Keratinocyte (primary cell): Measurements from ENCODE around the gene PPP1R3F. TPM values are rescaled to one million over a fixed set of nuclear protein-coding genes. Genes with fewer than 3 reads are reported as not detected.
A peak's percentile ranks its signal among the peaks of the same experiment; 100 is the strongest.

Experiments
- DNase-seq: peaks from one replicate; pipeline ENCODE4 v3.0.0-alpha.2; 2011; ENCODE audit warnings: low read depth, missing footprints, low spot score
- FAIRE-seq: peaks from 2 replicates; lab custom pipeline; 2011; peaks lifted over from hg19 to GRCh38; lab: Jason Lieb, UNC
- H2AFZ ChIP-seq: 2 replicates; pipeline ENCODE4 v1.6.0; 2012; ENCODE audit warnings: low read length, control low read depth, inconsistent platforms; ENCODE audit not compliant: control insufficient read depth
- H3K27ac ChIP-seq: 2 replicates; pipeline ENCODE4 v1.5.1; 2011; ENCODE audit warnings: low read length; ENCODE audit not compliant: control insufficient read depth, insufficient read depth
- H3K27me3 ChIP-seq: 3 replicates; pipeline ENCODE4 v1.6.0; 2011; ENCODE audit warnings: low read length; ENCODE audit not compliant: control insufficient read depth, insufficient read depth; ENCODE audit errors: extremely low read depth
- H3K36me3 ChIP-seq, 2 experiments: 2 replicates in 1 of 2; 3 replicates in 1 of 2; pipeline ENCODE4 v1.5.1; 2011; ENCODE audit warnings: low read length in 2 of 2, mild to moderate bottlenecking in 1 of 2; ENCODE audit not compliant: control insufficient read depth in 2 of 2, insufficient read depth in 2 of 2; ENCODE audit errors: extremely low read depth in 1 of 2
- H3K4me1 ChIP-seq: 3 replicates; pipeline ENCODE4 v1.5.1; 2011; ENCODE audit warnings: low read length; ENCODE audit not compliant: control insufficient read depth, insufficient read depth; ENCODE audit errors: extremely low read depth
- H3K4me2 ChIP-seq: 3 replicates; pipeline ENCODE4 v1.6.0; 2011; ENCODE audit warnings: low read depth, low read length; ENCODE audit not compliant: control insufficient read depth, insufficient read depth; ENCODE audit errors: extremely low read depth
- H3K4me3 ChIP-seq, 3 experiments: fragments of 200-600 bp in 1 of 3; sonication (generic) in 1 of 3; 2 replicates in 2 of 3; 3 replicates in 1 of 3; pipeline ENCODE4 v1.5.1; 2011 to 2016; ENCODE audit warnings: low read length in 3 of 3, mild to moderate bottlenecking in 3 of 3, control low read depth in 2 of 3, inconsistent platforms in 1 of 3, low read depth in 1 of 3, mixed read lengths in 1 of 3, mixed run types in 1 of 3, moderate library complexity in 1 of 3; ENCODE audit not compliant: control insufficient read depth in 2 of 3, insufficient read depth in 2 of 3; ENCODE audit errors: extremely low read depth in 1 of 3
- H3K79me2 ChIP-seq: 2 replicates; pipeline ENCODE4 v1.6.0; 2012; ENCODE audit warnings: low read length; ENCODE audit not compliant: control insufficient read depth, insufficient read depth
- H3K9ac ChIP-seq: 3 replicates; pipeline ENCODE4 v1.6.0; 2011; ENCODE audit warnings: low read length; ENCODE audit not compliant: control insufficient read depth, insufficient read depth; ENCODE audit errors: extremely low read depth
- H3K9me1 ChIP-seq: 3 replicates; pipeline ENCODE4 v1.6.0; 2011; ENCODE audit warnings: low read length; ENCODE audit not compliant: control insufficient read depth, insufficient read depth; ENCODE audit errors: extremely low read depth
- H3K9me3 ChIP-seq: 2 replicates; pipeline ENCODE4 v1.5.1; 2012; ENCODE audit warnings: low read depth, low read length; ENCODE audit not compliant: control insufficient read depth
- H4K20me1 ChIP-seq: 3 replicates; pipeline ENCODE4 v1.6.0; 2011; ENCODE audit warnings: low read length; ENCODE audit not compliant: control insufficient read depth, insufficient read depth; ENCODE audit errors: extremely low read depth
- EZH2 ChIP-seq: IDR thresholded peaks from one replicate; pipeline ENCODE4 v1.6.1; 2012; ENCODE audit warnings: inconsistent platforms, mild to moderate bottlenecking, low read length, moderate library complexity
- dilution Hi-C: fragments of 300-500 bp; cut with MboI; formaldehyde crosslinking; loops from one replicate; pipeline ENCODE4 v1.7.0; 2020; ENCODE audit warnings: low sequenced_read_pairs; ENCODE audit not compliant: extremely low pct_ligation_motif_present
- polyA plus RNA-seq, 5 experiments: library from polyadenylated mRNA; depleted of rRNA in 3 of 5; stranded (reverse) in 3 of 5; stranded (forward) in 1 of 5; unstranded in 1 of 5; fragments of >200 nt; gene quantifications; 1 replicate in 1 of 5; 2 replicates in 3 of 5; 3 replicates in 1 of 5; pipeline versions ENCODE4 v1.2.1 to v1.2.3, GENCODE V29; 2011 to 2012; ENCODE audit warnings: missing spikeins in 2 of 5, low read depth in 1 of 5, low replicate concordance in 1 of 5
- TF ChIP-seq, protein P1 (sequence below), 3 experiments: IDR thresholded peaks in 1 of 3; conservative IDR thresholded peaks in 1 of 3; optimal IDR thresholded peaks in 1 of 3; 2 replicates in 2 of 3; 3 replicates in 1 of 3; pipeline versions ENCODE3 to v1.5.1; 2011; ENCODE audit warnings: low read length in 3 of 3, mild to moderate bottlenecking in 3 of 3, moderate library complexity in 2 of 3, control low read depth in 1 of 3, inconsistent platforms in 1 of 3; ENCODE audit not compliant: insufficient read depth in 2 of 3; ENCODE audit errors: extremely low read depth in 1 of 3

The PPP1R3F gene
- polyA plus RNA-seq, 1 donor (not counting 4 experiments of a cell fraction or from before 2014, with no cell fraction given), result 0.29 TPM

DNA sequence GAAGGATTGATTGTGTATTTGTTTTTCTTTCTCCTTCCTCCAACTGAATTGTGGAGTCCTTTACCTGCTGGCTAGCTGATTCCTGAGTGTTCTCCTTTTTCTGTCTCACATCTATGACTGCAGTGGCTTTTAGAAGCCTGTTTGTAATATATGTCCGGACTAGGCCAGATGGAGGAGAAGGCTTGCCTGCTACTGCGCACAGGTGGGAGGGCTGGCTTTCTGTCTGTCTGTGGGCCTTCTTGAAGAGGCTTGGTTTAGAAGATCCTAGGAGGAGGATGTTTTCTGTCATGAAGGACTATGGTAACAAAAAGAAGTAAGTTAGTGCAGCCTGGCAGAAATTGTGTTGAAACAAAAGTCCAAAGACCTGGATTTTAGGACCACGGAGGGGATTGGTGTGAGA lies 8.5 kb downstream of the PPP1R3F start:
- TF ChIP-seq, protein P1, sequence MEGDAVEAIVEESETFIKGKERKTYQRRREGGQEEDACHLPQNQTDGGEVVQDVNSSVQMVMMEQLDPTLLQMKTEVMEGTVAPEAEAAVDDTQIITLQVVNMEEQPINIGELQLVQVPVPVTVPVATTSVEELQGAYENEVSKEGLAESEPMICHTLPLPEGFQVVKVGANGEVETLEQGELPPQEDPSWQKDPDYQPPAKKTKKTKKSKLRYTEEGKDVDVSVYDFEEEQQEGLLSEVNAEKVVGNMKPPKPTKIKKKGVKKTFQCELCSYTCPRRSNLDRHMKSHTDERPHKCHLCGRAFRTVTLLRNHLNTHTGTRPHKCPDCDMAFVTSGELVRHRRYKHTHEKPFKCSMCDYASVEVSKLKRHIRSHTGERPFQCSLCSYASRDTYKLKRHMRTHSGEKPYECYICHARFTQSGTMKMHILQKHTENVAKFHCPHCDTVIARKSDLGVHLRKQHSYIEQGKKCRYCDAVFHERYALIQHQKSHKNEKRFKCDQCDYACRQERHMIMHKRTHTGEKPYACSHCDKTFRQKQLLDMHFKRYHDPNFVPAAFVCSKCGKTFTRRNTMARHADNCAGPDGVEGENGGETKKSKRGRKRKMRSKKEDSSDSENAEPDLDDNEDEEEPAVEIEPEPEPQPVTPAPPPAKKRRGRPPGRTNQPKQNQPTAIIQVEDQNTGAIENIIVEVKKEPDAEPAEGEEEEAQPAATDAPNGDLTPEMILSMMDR (optimal IDR thresholded peaks at IDR 0.05 in 1 of 3, IDR thresholded peaks at IDR 0.05 in 1 of 3, conservative IDR thresholded peaks at IDR 0.05 in 1 of 3; ENCODE audit: extremely low read depth in 1 of 3, insufficient read depth in 2 of 3, low read length in 3 of 3), result no peak
- H3K27ac ChIP-seq, result no peak overlapping the region
- no peaks in the 10 kb centered on the region for H3K4me1 ChIP-seq
- H3K4me3 ChIP-seq, result no peak overlapping the region
- dilution Hi-C loops, result no loop called here
- FAIRE-seq, result no peak
- no peak overlapping the region for H3K9ac ChIP-seq
- no peaks in the 10 kb centered on the region for H4K20me1 ChIP-seq
- H3K9me1 ChIP-seq, result no peaks in the 10 kb centered on the region
- no peaks in the 10 kb centered on the region for H3K36me3 ChIP-seq
- H3K4me2 ChIP-seq, result no peak overlapping the region
- H3K79me2 ChIP-seq, result no peaks in the 10 kb centered on the region
- H3K27me3 ChIP-seq, result no peaks in the 10 kb centered on the region
- H3K9me3 ChIP-seq, result no peaks in the 10 kb centered on the region
- DNase-seq, result no peak
- H2AFZ ChIP-seq, result no peak overlapping the region

GRCh38 chrX:49282647-49283011 lies 13.0 kb downstream of the PPP1R3F start:
- DNase-seq (no peak), FAIRE-seq (no peak)
- Histone ChIP-seq H3K9ac (no peak overlapping the region), H3K27ac (no peak overlapping the region), H3K4me3 (no peak overlapping the region), H3K4me1 (no peaks in the 10 kb centered on the region), H3K79me2 (no peaks in the 10 kb centered on the region), H3K9me3 (no peaks in the 10 kb centered on the region), H3K27me3 (no peaks in the 10 kb centered on the region), H3K9me1 (no peaks in the 10 kb centered on the region), H4K20me1 (no peaks in the 10 kb centered on the region), H2AFZ (no peak overlapping the region), H3K36me3 (no peaks in the 10 kb centered on the region), H3K4me2 (no peak overlapping the region)
- TF ChIP-seq EZH2, result no peak
- TF ChIP-seq, protein P1 (optimal IDR thresholded peaks at IDR 0.05 in 1 of 3, IDR thresholded peaks at IDR 0.05 in 1 of 3, conservative IDR thresholded peaks at IDR 0.05 in 1 of 3; ENCODE audit: extremely low read depth in 1 of 3, insufficient read depth in 2 of 3, low read length in 3 of 3), result peak in 1 of 3 experiments; percentile 15
- dilution Hi-C loops, result no loop called here
